C1 segment of cervical spinal cord (tissue), 14 donors: ENCODE data around the gene TGFBR2.

Experiments used
- DNase-seq, 14 donors: peaks; one replicate each; lab custom pipeline; 2025; lab: John Stamatoyannopoulos, UW

TGFBR2 gene

DNA sequence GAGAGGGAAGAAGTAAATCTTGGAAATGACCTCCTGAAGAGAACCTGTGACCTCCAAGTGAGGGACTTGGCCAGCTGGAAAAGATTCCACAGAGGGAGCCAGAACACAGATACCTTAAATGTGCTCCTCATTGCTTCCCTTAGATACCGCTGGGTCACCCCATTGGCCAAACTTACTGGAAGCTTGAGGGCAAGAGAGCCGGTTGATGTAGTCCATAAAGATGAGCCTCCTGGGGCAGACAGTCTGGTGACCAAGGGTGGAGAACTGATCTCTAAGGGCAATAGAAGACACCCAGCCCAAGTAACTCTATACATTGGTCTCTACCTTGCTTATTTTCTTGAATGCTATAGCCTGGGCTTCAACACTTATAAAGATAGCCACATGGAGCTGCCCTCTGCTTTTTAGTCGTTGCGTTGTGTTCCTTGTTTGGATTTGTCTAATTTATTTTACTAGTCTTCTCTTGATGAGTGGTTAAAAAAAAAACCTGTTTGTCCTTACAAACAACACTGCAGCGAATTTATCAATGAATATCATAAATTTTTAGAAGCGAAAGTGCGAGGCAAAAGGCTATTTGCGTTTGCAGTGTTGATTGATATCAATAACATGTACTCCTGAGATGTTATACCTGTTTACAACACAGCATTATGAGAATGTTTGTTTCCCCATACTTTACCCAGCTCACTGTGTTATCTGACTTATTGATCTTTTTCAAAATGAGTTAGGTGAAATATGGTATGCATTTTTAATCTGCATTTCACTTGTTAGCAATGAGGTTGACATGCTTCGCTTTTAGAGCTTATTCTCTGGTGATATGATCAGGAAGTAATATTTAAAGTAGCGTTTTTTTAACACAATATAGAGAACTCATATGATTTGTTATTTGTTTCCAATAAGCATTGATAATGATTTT lies 31.2 kb downstream of the TGFBR2 start:
- no peak for DNase-seq

DNA sequence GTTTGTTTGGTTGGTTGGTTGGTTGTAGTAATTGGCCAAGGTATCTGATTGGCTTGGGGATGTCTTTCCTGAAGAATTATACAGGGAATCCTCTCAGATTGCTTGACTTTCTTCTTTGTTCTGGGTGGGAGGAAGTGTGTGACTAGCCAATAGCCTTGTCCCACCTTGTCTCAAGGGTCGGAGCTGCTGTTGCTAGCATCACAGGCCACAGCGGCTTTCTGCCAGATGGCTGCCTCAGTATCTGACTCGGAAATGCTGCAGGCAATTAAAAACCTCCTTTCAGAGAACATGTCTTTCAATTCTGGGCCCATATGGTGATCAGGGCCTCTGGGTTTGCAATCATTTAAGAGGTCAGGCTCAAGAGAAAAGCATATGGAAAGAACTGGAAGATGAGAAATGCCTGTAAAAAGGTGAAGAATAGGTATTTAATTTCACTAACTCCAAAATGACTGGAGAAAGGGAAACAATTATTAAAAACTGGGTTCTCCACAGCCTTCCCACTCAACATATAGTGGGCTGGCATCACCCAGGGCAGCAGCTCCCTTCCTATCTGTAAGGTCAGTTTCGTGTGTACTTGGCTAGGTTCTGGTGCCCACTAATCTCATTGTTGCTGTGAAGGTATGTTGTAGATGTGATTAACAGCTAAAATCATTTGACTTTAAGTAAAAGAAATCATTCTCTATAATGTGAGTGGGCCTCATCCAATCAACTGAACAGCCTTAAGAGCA lies 32.4 kb downstream of the TGFBR2 start:
- DNase-seq: no peak

DNA sequence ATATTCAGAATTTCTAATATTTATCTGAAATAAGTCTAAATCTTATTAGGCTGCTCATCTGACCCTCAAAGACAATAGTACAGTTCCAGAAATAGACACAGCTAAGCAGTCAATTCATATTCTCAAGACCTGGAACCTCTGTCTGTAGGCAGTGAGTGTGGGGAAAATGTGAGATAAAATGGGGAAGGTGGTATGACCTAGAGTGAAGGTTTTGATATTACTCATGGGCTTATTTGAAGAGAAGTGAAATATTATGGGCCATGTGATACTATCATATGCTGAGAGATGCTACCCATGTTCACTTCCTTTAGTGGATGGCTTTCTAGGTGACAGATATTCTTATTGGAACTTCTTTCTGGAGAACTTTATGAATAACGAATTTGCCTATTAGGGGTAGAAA lies 33.5 kb downstream of the TGFBR2 start:
- no peak for DNase-seq

DNA sequence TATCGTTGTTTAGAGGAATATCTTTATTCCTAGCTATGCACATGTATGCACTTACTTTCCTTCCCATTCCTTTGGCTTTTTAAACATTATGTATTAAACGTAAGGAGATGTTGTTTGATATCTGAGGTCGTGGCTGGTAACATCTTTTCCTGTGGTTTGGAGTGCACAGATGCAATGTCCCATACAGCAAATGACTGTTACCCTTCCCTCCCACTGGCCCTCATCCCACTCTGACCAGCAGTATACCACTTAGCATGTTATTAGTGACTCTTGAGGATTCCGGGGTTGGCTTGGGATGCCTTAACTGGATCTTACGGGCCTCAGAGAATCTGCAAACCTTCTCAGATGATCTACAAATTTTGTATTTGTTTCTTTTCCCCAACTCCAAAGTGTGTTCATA lies 34.5 kb downstream of the TGFBR2 start:
- no peak for DNase-seq

DNA sequence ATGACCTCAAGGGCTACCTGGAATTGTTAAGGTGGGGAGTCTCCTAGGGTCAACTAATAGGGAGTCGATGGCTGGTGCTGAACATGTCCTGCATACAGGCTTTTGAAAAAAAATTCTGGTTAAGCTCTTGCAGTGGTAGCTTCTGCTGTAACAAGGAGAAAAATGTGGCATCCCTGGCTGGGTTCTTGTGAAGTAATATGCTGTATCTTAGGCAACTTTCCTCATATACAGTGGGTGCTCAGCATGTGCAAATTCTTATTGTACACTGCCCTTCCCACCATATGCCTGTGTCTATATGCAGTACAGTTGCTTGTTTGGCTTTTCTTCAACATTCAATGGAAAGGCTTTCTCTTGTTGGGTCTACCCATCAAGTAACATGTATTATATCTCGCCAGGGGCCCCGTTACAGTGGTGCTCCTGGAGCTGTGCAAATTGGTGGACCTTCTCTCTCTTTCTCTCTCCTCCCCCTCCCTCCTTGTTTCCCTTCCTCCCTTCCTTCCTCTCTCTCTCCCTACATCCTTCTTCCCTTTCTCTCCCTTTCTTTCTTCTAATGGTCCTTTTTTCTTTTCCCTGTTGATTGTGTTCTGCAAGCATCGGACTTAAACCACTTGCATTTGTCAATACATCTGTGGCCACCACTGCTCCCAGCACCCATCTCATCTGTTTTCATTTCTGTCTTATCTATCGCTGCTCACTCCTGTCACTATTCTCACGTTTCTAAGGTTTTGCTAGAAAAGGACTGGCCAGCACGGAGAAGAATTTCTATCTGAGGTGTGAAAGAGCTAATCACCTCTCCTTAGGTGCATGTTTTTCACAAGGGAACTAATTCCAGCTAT lies 35.2 kb downstream of the TGFBR2 start:
- no peak for DNase-seq

DNA sequence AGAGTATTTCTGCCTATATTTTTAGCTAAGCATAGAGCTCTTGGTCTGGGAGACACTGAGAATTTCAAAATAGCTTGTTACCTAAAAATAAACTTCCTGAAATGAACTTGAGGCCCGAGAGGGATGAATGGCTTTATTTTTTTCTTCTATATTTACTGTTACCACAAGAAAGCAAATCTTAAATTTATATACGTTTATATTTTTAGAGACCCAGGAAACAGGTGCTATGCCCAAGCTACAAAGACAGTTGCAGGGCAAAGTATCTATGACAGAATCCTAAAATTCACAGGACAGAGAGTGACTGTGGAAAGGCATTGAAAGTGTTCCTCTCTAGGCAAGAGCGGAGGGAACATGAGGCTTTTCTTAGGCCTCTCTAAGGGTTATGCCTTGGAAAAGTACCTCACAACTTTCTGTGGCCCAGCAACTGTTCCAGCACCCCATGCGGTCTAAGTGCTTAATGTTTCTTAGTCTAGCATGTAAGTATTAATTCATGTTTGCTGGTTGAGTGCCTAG lies 36.5 kb downstream of the TGFBR2 start:
- no peak for DNase-seq

DNA sequence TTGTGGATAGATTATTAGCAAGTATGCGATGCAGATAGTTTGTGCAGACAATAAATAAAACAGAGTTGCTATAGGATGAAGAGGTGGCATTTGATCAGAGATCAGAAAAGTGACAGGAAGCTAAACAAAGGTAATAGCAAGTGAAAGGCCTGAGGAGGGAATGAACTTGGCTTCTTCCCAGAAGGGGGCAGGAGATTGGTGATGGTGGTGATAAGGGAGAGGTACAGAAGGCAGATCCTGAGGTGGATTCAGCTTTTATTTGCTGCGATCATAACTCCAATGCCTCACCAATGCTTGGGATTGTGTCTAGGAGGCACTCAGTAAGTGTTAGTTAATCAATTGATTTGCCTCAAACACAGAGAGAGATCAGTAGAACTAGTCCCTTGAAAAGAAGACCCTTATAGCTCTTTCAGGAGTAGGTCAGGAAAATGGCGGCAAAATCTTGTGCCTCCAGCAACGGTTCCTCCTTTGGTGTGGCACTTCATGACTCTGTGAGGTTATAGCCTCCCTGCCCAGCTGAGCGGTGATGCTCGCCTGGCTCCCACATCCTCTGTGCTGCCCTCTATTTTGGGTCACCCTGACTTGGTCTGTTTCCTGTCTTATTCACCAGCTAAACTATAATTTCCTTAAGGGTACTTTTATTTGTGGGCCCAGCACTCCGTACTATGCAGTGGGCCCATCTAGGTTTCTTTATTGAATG lies 37.5 kb downstream of the TGFBR2 start:
- no peak for DNase-seq

DNA sequence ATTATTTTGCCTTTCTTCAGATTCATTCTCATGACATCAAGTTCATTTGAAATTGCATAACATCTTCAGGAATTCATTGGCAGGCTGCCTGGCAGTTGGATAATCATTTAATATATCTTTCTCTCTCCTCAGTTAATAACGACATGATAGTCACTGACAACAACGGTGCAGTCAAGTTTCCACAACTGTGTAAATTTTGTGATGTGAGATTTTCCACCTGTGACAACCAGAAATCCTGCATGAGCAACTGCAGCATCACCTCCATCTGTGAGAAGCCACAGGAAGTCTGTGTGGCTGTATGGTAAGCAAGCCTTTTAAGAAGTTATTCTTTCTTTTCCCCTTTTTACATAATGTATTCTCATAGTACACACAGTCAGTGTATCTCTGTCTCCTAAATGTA lies 38.2 kb downstream of the TGFBR2 start:
- no peak for DNase-seq

DNA sequence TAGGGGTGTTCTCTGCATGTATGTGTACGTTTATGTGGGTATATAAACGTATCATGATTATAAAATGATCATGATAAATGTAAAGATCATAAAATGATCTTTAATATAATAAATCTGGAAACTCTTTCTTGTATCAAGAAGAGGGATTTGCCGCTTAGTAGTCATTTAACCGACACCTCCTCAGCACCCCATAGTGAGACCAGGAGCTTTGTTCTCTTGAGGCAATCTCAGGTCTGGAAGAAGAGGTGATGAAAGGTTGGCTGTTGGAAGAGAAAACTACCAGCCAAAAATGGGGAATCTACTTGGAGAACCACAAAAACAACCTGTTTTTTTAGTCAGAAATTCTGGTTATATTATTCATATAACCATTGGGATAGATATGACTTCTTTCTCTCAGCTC lies 38.7 kb downstream of the TGFBR2 start:
- no peak for DNase-seq

DNA sequence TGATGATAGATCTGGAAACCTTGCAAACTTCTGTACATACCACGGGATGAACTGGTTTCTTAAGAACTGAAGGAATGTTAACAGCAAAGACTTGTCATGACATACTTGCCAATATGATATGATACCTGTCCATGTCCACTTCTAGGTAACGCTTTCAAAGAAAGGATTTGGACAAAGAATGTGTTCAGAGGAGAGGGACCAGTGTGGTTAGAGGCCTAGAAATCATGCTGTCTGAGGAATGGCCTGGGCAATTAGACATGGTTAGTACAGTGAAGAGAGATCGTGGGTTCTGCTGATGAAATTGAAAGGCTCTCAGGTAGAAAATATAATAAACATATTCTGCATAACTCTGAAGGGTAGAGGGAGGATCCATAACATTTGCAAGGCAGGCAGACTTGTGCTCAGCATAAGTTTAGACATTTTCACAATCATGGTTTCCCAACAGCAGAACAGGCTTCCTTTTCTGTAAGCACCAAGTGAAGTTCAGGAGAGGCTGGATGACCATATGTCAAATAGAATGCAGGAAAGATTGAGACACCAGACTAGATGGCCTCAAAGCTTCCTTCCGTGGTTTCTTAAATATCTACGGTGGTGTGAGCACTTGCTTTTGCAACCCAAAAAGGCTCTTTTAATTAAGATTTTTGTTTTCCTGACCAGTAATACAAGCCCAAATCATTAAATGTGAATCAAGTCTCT lies 39.9 kb downstream of the TGFBR2 start:
- DNase-seq: no peak

DNA sequence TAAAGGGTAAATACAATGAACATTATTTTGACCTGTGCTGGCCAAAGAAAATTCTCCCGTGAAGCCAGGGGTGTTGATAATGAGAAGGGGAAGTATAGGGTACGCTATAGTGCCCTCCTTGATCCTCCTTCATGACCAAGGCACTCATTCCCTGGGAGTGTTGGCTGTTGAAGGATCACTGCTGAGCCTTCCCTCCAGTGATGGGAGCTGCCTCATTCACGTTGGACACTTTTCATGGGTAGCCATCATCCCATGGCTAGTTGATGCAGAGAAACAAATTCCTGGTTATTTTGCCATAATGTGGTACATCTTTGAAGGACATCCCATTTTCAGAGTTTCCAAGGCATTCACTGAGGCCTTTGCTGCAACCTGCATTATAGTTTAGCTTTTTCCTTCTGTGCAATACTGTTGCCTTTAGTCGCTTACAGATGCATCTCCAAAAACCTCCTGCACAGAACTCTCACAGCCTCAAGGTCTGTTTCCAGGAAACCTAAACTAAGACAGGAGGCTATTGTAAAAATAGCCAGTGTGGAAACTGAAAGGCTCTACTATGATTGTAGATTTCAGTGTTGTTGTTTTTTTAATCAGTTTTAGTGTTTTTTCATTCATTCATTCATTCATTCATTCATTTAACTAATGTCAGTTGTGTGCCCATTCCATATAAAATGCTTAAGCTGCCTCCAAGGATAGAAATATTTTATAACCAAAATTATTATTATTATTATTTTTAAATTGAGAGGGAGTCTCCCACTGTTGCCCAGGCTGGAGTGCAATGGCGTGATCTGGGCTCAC lies 40.8 kb downstream of the TGFBR2 start:
- no peak for DNase-seq

DNA sequence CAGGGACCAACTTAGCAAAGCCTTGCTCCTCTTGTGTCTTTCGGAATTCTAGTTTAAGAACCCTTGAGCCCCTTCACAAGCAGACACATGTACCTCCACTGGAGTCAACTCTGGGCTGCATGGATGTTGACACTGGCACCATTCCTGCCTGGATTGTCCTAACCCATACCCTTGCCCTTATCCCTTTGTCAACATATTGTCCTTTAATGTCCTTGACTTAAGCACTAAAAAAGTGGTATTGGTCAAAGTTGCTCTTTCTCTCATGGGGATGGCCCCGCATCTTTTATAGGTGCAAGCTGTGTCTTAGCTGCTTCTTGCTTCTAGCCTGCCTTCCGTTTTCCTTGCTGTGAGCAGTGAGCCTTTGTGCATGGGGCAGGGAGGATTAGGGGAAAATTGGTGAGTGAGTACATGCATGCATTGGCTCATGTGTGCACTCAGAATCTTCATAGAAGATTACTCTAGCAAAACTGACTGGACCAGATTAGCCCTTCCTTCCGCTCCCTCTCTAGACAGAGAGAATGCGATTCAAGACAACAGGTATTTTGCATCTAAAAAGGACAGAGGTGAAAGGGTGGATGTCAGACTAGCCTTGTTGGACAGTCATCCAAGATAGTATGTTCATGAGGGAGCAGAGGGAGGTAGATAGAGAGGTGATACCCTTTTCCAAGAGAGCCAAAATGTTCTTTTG lies 42.4 kb downstream of the TGFBR2 start:
- no peak for DNase-seq

DNA sequence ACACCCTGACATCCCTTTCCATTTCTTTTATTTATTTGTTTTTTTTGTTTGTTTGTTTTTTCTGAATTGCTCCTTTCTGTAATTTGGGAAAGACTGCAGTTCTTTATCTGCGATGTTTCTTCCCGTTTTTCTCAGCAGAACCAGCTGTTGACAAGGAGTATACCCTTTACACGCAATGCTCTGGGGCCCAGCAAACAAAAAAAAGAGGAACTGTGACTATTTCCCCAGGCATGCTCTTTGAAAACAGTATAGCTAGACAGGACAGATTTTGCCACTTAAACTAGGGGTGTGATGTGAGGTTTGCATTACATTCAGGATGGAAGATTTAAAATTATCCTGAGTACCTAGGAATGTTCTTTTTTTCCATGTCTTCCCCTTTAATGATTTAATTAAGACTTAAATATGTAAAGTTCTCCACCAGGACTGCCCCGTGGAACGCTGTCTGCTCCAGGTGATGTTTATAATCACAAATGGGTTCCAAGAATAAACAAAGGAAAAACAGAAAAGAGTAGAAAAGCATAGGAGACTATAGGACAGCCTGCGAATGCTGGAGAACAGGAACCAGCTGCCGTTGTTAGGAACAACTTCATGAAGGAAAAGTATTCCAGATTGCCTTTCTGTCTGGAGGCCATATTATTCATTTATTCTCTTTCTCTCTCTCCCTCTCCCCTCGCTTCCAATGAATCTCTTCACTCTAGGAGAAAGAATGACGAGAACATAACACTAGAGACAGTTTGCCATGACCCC lies 43.3 kb downstream of the TGFBR2 start:
- DNase-seq: no peak

DNA sequence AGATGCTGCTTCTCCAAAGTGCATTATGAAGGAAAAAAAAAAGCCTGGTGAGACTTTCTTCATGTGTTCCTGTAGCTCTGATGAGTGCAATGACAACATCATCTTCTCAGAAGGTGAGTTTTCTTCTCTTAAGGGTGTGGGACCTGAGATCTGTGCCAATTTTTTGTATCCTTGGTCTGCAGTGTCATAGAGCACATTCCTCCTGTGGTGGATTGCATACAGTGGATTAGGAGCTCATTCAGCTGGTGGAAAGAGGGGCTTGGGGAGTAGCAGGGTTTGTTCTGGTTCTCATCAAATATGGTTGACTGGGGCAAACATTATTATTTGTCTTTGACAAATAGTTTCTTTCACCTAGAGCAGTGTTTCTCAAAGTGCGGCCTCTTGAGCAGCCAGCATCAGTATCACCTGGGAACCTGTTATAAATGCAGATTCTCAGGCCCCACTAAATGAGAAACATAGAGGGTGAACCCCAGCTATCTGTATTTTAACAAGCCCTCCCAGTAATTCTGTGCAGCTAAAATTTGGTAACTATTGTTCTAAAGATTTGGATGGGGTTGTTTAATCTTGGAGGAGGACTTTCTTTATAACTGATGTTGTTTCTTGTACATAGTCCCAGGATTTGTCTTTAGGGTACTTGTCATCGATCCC lies 44.1 kb downstream of the TGFBR2 start:
- no peak for DNase-seq

DNA sequence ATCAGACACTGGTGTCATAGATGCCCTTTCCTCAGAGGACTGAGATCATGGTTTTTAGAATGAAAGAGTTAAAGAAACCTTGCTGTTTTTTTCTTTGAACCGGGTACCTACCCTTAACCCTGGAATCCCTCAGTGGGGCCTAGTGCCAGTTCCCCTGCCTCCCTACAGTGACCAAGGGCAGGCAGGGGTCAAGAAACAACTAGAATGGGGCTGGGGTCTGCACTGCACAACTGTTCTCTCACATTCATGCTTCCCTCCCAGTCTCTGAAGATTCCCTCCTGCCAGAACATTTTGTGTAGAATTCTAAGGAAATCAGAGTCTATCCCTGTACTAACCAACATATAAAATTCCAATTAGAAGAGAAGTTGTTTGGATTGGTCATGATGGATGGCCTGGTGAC lies 47.9 kb downstream of the TGFBR2 start:
- no peak for DNase-seq

DNA sequence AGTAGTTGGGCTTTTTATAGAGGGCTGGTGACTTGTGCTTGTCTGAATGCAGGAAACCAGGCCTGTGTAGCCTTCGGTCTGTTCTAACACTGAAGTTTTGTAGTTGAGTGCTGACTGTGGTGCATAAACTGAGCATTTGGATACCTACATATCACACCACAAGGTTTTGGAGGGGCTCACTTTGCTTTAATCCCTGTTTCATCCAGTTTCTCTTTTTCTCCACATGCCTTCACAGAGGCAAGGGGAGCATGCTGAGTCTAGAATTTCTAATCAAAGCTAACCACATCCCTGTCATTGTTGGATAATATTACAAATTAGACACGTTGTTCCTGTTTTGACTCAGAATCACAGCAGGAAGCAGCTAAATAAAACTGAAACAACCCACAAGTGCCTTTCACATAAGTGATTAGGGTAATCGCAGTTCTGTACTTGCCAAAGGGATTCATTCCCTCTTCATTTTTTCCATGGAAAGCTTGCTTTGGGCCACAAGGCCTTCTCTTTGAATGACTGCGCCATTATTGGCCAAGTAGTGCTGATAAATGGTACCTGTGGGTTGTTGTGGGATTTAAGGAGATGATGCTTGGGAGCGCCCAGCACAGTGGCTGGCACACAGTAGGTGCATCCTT lies 48.9 kb downstream of the TGFBR2 start:
- DNase-seq: no peak

DNA sequence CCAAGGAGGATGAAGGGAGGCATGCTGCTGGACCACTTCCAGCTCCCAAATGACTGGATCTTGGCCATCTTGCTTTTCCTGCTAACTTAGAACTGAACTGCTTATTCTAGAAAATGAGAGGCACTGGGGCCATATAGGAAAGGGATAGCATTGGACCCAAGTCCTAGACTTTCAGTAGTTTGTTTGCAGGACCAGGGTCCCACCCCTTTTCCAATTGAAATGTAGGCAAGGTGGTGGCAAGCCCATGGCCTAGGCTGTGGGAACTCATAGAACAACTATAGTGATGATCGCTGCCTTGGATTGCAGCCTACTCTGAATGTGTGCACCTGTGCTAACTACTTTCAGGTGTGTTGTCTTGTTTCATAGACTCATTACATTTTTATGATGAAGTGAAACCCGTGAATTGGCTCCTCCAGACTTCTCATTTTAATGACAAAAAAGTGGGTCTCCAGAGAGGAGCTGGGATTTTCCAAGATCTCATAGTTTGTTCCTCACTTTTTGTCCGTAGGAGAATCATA lies 50.3 kb downstream of the TGFBR2 start:
- DNase-seq: no peak
